HG02938 (cell line): ENCODE results near the gene APP.

Source experiments
- ATAC-seq: cut with Tn5 transposase; IDR thresholded peaks from one replicate; pipeline ENCODE4 v1.9.1; 2021; ENCODE audit warnings: mild to moderate bottlenecking, moderate library complexity; ENCODE audit not compliant: unreplicated experiment

APP gene

GRCh38 chr21:26127918-26128317 is 42.7 kb downstream of the APP start:
- no peak for ATAC-seq

GRCh38 chr21:26127073-26127814 is 43.3 kb downstream of the APP start:
- no peak for ATAC-seq

DNA sequence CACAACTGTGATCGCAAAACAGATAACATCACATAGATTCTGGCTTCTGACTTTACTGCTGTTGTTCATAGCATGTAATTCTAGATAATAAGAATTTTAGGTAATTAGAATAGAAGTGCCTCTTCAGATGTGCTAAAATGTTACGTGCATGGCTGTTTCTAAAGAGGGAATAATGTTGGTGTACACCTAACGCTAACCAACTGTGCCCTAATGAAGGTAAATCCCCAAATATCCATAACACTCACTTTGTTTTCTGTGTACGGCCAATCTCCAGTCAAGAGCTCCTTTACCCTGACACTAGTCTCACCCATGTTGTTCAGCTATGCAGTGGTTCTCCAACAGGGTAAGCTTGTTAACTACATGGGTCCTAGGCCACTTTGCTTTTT is 44.4 kb downstream of the APP start:
- no peak for ATAC-seq

DNA sequence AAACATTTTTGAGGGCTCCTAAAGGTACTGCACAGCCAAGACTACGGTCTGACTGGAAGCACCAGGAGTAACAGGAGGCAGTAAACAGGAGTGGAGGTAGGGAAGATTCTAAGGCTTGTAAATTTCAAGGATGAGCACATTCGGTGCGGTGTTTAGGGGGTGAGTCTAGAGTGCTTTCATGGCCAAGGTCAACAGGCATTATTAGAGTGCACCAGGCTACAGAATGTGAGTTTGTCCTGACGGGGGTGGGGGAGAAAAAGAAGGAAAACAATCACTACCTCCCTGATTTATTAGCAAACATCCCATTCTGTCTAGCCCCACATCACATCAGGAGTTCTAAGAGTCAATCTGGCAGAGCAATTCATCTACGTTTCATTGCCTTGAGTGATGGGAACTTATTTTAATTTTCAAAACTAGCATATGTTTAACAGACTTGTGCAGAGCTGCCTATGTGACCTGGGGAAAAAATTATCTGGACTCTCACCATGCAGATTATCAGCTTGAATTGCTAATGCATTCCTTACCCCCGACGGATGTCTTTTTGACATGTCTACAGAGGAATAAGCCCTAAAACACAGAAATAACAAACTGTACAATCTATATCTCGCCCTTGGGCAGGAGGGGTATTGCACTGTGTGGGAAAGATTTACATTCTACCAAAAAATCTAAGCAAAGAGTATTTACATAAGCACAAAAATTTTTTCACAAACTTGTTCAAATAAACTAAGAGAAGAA is 45.0 kb downstream of the APP start:
- ATAC-seq = no peak

GRCh38 chr21:26124896-26125295 is 45.7 kb downstream of the APP start:
- no peak for ATAC-seq

- no peak for ATAC-seq
These were observed 46.1 kb downstream of the APP start for GRCh38 chr21:26124421-26124833.

DNA sequence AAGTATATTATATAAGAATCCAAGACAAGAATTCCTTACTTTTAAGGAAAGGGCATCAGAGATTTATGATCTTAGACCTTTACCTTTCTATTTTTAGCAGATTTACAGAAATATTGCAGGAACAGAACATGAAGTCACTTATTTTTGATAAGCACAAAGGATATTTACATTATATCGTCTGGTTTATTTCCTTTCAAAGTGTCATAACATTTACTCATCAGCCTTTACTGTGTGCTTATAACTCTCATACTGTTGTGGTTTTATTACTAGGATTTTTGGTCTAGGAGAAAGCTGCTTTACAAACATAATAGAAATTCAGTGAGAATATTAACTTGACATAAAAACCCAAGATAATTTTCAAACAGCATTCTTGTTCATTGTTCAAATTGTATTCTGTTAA is 47.6 kb downstream of the APP start:
- no peak for ATAC-seq

- ATAC-seq = no peak
These were observed 49.7 kb downstream of the APP start for GRCh38 chr21:26120828-26121227.

DNA sequence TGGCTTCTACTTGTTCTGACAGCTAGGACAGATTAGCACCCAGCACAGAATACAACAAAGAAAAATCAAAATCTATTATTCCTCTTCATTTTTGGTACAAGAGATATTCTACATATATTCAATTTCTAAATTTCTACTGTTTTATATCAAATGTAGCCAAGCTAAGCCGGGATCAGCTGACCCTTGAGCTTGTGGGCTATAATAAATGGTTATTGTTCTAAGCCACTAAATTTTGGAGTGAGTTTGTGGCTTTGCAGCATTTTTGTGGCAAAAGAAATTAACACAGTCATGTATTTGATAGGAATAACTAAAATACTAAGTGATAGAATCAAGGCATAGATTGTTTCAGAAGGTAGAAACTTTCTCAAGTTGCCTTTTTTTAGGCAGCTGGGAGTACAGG is 50.7 kb downstream of the APP start:
- ATAC-seq = no peak

- ATAC-seq = no peak
These were observed 51.5 kb downstream of the APP start for GRCh38 chr21:26118938-26119540.

- ATAC-seq = no peak
These were observed 52.6 kb downstream of the APP start for GRCh38 chr21:26117972-26118367.

- ATAC-seq = no peak
These were observed 53.1 kb downstream of the APP start for GRCh38 chr21:26117324-26117971.

DNA sequence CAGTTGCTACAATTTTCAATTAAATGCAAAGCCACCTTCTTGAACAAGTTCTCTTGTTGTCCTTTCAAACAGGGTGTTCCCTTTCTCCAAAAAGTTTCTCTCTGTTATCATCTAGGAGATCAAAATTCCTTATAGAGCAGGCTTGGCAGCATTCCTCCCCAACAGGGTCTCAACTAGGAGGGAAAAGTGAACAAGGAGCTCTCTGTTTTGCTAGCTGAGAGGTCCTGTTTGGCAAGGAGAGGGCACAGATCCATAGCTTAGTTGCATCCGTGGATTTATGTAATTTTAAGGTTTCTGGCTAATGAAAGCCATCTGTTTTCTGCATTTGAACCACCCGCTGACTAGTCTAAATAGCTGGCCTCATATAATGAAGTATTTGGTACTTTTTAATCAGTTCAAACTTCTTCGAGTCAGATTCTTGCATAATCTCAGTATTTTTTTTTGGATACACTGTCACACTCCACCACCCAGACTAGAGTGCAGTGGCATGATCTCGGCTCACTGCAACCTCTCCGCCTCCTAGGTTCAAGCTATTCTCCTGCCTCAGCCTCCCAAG is 54.0 kb downstream of the APP start:
- no peak for ATAC-seq

GRCh38 chr21:26115899-26116298 is 54.7 kb downstream of the APP start:
- ATAC-seq = no peak

- no peak for ATAC-seq
These were observed 55.3 kb downstream of the APP start for GRCh38 chr21:26115305-26115704.

DNA sequence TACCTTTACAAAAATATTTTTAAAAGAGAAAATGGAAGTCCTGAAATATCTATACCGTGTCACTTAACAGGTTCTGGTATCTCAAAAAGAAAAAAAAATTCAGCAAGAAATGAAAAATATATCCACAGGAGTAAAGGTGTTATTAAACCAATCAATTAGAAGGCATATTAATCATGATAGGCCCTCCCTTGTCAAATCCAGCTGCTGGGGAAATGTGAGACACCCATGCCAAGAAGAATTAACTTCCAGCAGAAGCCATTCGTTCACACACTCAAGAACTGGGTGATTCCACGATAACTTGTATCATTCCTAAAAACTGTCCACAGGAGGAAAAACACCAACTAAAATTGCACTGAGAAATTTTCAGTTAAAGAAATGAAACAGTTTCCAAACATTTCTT is 57.6 kb downstream of the APP start:
- ATAC-seq = no peak

DNA sequence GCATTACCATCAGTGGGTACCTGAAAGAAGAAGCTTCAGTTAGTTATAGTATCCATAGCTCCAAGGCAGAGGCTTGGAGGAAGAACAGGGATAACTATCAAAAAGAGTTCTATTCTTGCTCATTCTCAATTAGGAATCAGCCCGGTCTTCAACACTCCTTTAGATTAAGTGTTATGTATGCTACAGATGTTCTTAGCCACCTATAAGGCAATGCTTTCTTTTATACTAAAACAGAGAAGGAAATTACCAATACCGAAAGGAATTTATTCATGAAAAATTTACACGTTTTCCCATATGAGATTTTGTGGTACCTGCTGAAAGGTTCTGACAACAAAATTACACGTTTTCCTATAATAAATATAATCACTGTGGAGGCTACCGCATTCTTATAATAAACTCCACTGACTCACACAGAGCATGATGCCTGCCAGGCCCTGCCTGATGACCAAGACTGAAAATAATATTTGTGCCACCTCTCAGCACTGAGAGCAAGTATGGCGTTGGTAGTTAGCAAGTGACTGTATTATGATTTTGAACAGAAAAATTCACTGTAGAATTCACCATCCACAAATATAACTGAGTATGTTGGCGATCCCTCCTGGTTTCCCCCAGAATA is 58.3 kb downstream of the APP start:
- no peak for ATAC-seq

GRCh38 chr21:26110715-26111114 is 59.9 kb downstream of the APP start:
- no peak for ATAC-seq

DNA sequence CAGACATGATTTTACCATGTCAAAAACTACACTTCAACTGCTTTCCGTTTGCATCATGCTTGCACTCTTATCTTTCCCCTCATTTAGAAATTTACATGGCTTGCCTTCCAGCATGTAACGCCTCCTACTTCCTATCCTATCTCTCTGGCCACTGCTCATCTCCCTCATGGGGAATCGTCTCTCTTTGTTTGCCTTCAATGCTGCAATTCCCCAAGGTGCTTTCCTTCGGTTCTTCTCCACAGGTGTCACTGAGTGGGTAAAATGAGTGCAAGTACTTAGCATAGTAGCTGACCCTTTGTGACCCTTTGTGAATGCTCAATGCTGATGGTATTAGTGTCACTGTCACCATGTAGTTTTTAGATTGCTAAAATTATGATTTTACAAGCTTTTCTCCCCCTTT is 63.1 kb downstream of the APP start:
- ATAC-seq = no peak

GRCh38 chr21:26106562-26106961 is 64.0 kb downstream of the APP start:
- ATAC-seq = no peak

DNA sequence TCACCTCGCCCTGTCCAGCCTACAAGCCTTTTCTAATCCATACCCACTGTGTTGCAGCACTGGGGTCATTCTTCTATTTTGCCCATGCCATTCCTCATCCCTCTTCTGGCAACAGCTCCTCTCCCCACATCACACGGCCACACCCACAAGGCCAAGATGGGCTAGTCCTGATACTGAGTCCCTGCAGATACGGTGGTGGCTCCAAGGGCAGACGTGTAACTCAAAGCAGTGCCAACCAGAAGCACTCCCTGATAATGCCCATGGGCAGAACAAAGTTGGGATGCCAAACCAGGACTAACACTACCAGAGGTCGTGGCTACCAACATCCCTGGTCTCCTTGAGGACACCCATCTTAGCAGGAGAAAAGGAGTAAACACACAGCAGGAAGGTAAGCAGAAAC is 64.8 kb downstream of the APP start:
- ATAC-seq = no peak
